DND-41 (cell line): Measurements from ENCODE around the gene AP3D1.
A peak's percentile ranks its signal among the peaks of the same experiment; 100 is the strongest.

Experiments used
- ATAC-seq: fragments of 200-7000 bp; cut with Tn5 transposase; 3 replicates; pipeline ENCODE4 v1.9.1; 2021; ENCODE audit warnings: low read depth; ENCODE audit not compliant: insufficient read depth
- DNase-seq: peaks from one replicate; pipeline ENCODE4 v3.0.0-alpha.2; 2020
- H2AFZ ChIP-seq: 2 replicates; pipeline ENCODE4 v1.6.0; 2012; ENCODE audit warnings: low read depth, low read length
- H3K27ac ChIP-seq: 2 replicates; pipeline ENCODE4 v1.5.1; 2012; ENCODE audit warnings: low read length, inconsistent platforms
- H3K27me3 ChIP-seq: fragments of 200-600 bp; sonication (generic); 2 replicates; pipeline ENCODE4 v1.6.0; 2012; ENCODE audit warnings: low read length, mild to moderate bottlenecking, inconsistent platforms; ENCODE audit not compliant: insufficient read depth, poor library complexity
- H3K36me3 ChIP-seq: 2 replicates; pipeline ENCODE4 v1.5.1; 2012; ENCODE audit warnings: low read length, inconsistent platforms; ENCODE audit not compliant: insufficient read depth
- H3K4me1 ChIP-seq: 2 replicates; pipeline ENCODE4 v1.5.1; 2012; ENCODE audit warnings: mild to moderate bottlenecking, low read length; ENCODE audit not compliant: insufficient read depth
- H3K4me2 ChIP-seq: 2 replicates; pipeline ENCODE4 v1.6.0; 2012; ENCODE audit warnings: mild to moderate bottlenecking, moderate library complexity, low read length, inconsistent platforms; ENCODE audit not compliant: insufficient read depth
- H3K4me3 ChIP-seq, 2 experiments: fragments of 200-600 bp in 1 of 2; shearing (Covaris generic) in 1 of 2; 2 replicates each; pipeline ENCODE4 v1.5.1; 2012 to 2016; ENCODE audit warnings: inconsistent platforms in 2 of 2, low read length in 2 of 2, mild to moderate bottlenecking in 2 of 2, low read depth in 1 of 2, moderate library complexity in 1 of 2
- H3K79me2 ChIP-seq: 2 replicates; pipeline ENCODE4 v1.6.0; 2012; ENCODE audit warnings: low read length, inconsistent platforms; ENCODE audit not compliant: insufficient read depth
- H3K9ac ChIP-seq: 2 replicates; pipeline ENCODE4 v1.6.0; 2012; ENCODE audit warnings: low read depth, mild to moderate bottlenecking, inconsistent platforms, low read length, moderate library complexity
- H3K9me3 ChIP-seq: 2 replicates; pipeline ENCODE4 v1.5.1; 2012; ENCODE audit warnings: low read length, moderate library complexity, mild to moderate bottlenecking, inconsistent platforms; ENCODE audit not compliant: insufficient read depth, severe bottlenecking
- H4K20me1 ChIP-seq: 2 replicates; pipeline ENCODE4 v1.6.0; 2012; ENCODE audit warnings: low read length; ENCODE audit not compliant: insufficient read depth
- CTCF ChIP-seq: IDR thresholded peaks from 2 replicates; pipeline ENCODE4 v1.5.1; 2012; ENCODE audit warnings: borderline replicate concordance, low read length, moderate library complexity, mild to moderate bottlenecking; ENCODE audit not compliant: poor library complexity, severe bottlenecking; ENCODE audit errors: extremely low read depth
- EZH2 ChIP-seq: IDR thresholded peaks from 3 replicates; pipeline ENCODE4 v1.6.1; 2012; ENCODE audit warnings: borderline replicate concordance, low read depth, mild to moderate bottlenecking, moderate library complexity, low read length, inconsistent platforms; ENCODE audit not compliant: severe bottlenecking

The AP3D1 gene

GRCh38 chr19:2199215-2199614 is 47.8 kb upstream of the AP3D1 start:
- H3K36me3 ChIP-seq = peaks cover 96% of the 10 kb centered on the region
- H3K79me2 ChIP-seq = peaks cover 94% of the 10 kb centered on the region
- peaks cover 85% of the 10 kb centered on the region for H4K20me1 ChIP-seq
- DNase-seq = no peak
- H3K4me1 ChIP-seq = no peaks in the 10 kb centered on the region
- no peak overlapping the region for H2AFZ ChIP-seq
- H3K9me3 ChIP-seq = no peaks in the 10 kb centered on the region
- H3K27me3 ChIP-seq = no peaks in the 10 kb centered on the region
- no peak overlapping the region for H3K4me2 ChIP-seq
- no peak overlapping the region for H3K4me3 ChIP-seq
- no peak overlapping the region for H3K9ac ChIP-seq
- no peak overlapping the region for H3K27ac ChIP-seq
- ATAC-seq = peak; percentile 47; the same call in 2 of the 3 replicates
- TF ChIP-seq CTCF = peak; percentile 36
- TF ChIP-seq EZH2 = no peak

GRCh38 chr19:2198317-2198716 is 47.0 kb upstream of the AP3D1 start:
- Histone ChIP-seq H3K36me3 (peaks cover 96% of the 10 kb centered on the region), H3K9ac (no peak overlapping the region), H3K9me3 (no peaks in the 10 kb centered on the region), H2AFZ (no peak overlapping the region), H3K4me1 (no peaks in the 10 kb centered on the region), H3K27me3 (no peaks in the 10 kb centered on the region), H3K27ac (no peak overlapping the region), H3K79me2 (peaks cover 92% of the 10 kb centered on the region), H4K20me1 (peaks cover 88% of the 10 kb centered on the region), H3K4me3 (no peak overlapping the region), H3K4me2 (no peak overlapping the region)
- ATAC-seq (no peak), DNase-seq (no peak)
- TF ChIP-seq EZH2 (no peak), CTCF (no peak)

DNA sequence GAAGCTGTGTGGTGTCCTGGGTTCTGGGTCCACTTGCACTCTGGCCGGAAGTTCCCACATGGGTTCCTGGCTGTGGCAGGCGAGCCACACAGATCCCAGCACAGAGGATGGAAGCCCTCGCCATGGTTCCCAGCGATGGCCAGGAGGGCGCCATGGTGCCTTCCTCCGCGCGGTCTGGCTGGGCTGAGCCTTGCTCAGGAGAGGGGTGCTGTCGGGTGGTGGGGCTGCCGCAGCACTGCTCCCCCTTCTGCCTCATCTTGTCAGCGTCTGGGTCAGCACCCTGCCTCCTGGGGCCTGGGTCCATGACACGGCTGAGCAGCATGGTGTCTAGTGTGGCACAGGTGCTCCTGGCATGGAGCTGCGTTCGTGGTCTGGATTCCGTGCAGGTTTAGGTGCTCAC is 45.9 kb upstream of the AP3D1 start:
- Histone ChIP-seq H3K9ac (no peak overlapping the region), H3K36me3 (peaks cover 96% of the 10 kb centered on the region), H3K4me1 (no peaks in the 10 kb centered on the region), H4K20me1 (peaks cover 90% of the 10 kb centered on the region), H3K27me3 (no peaks in the 10 kb centered on the region), H3K4me3 (no peak overlapping the region), H3K27ac (no peak overlapping the region), H2AFZ (no peak overlapping the region), H3K79me2 (peaks cover 91% of the 10 kb centered on the region), H3K9me3 (no peaks in the 10 kb centered on the region), H3K4me2 (no peak overlapping the region)
- DNase-seq = no peak
- TF ChIP-seq EZH2 (no peak), CTCF (no peak)
- ATAC-seq = no peak

DNA sequence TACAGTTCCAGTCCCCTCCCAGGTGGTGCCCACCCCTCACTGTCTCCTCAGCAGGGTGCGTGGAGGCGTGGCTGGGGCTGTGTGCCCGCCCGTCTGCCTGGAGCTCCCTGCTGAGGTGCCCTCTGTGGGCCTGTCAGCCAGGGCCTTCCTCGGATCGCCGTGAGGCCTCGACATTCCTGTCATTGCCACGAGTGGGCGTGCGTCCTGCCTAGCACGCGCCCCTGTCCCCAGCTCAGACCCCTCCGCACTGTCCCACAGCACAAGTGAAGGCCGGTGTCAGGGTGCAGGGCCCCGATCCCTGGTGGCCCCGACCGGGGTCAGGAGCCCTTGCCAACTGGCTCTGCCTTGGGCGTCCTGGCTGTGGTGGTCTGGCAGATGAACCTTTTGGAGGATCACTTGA is 44.5 kb upstream of the AP3D1 start:
- DNase-seq = no peak
- Histone ChIP-seq H2AFZ (no peak overlapping the region), H3K4me3 (no peak overlapping the region), H3K27me3 (no peaks in the 10 kb centered on the region), H4K20me1 (peaks cover 88% of the 10 kb centered on the region), H3K9ac (no peak overlapping the region), H3K9me3 (no peaks in the 10 kb centered on the region), H3K4me2 (no peak overlapping the region), H3K27ac (no peak overlapping the region), H3K36me3 (peaks cover 97% of the 10 kb centered on the region), H3K79me2 (peaks cover 91% of the 10 kb centered on the region), H3K4me1 (no peaks in the 10 kb centered on the region)
- no peak for ATAC-seq
- TF ChIP-seq EZH2 (no peak), CTCF (no peak)
